GM19351 (cell line): Measurements from ENCODE around the gene MAD1L1.

Source experiments
- ATAC-seq: cut with Tn5 transposase; IDR thresholded peaks from one replicate; pipeline ENCODE4 v1.9.1; 2021; ENCODE audit warnings: mild to moderate bottlenecking, moderate library complexity; ENCODE audit not compliant: unreplicated experiment

MAD1L1 gene

GRCh38 chr7:2094454-2095045 is 138.2 kb downstream of the MAD1L1 start:
- no peak for ATAC-seq

- no peak for ATAC-seq
Observed at GRCh38 chr7:2093843-2094220, 138.9 kb downstream of the MAD1L1 start.

GRCh38 chr7:2093215-2093842 is 139.4 kb downstream of the MAD1L1 start:
- no peak for ATAC-seq

GRCh38 chr7:2092279-2092678 is 140.5 kb downstream of the MAD1L1 start:
- no peak for ATAC-seq

DNA sequence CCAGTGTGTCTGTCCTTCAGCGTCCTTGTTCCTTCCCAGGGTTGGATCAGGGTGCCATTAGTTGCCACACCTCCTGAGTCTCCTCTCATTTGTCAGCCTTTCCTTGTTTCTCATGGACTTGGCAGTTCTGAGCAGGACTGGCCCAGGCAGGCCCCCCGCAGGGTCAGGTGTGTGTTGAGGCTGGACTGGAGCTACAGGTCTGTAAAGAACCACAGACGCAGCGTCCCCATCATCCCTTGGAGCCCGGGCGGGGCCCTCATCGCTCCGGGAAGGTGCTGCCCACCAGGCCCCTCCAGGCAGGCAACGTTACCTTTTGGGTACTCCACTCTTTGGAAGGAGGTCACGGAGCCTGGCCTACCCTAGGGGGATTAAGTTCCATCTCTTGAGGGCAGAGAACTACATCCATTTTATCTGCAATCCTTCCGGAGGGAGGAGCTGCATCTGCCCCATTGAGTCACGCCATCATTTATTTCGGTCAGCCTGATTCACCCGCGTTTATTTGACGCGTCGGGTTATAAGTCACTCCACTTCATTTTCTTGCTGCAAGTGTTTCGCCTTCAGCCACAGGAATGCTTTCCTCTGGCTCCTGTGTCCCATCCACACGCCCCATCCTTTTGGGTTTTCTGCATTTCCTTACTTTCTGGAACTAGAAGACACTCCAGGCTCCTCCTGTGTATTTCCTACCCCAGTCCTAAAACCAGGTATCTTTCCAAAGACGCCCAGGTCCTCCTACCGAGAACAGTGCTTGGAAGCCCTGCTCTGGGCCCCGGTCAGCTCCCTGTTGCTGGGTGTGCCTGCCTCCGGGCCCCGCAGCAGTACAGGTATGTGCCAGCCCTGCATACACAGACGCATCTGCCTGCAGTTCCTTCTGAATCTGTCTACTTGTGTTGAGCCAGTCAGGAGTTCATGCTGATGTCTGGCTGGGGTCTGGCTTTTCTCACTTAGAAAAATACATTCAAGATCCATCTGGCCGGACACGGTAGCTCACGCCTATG is 141.9 kb downstream of the MAD1L1 start:
- ATAC-seq = no peak

DNA sequence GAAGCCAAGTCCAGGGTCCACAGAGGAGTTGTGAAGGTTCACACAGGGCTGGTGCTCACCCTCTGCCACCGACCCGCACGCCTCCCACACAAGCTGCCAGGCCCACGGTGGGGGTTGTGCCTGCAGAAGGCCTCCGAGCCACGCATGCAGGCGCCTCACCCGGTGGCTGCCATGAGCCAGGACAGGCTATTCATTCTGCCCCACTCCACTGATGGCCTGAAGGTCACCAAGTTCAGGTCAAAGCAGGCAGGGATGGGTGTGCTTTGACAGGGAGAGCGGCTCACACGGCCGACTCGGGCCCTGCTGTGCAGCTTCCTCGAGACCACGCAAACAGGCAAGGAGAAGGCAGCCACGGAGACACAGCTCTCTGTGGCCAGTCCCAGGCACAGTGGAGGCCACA is 143.9 kb downstream of the MAD1L1 start:
- ATAC-seq = no peak

GRCh38 chr7:2087744-2088143 is 145.0 kb downstream of the MAD1L1 start:
- ATAC-seq = no peak

DNA sequence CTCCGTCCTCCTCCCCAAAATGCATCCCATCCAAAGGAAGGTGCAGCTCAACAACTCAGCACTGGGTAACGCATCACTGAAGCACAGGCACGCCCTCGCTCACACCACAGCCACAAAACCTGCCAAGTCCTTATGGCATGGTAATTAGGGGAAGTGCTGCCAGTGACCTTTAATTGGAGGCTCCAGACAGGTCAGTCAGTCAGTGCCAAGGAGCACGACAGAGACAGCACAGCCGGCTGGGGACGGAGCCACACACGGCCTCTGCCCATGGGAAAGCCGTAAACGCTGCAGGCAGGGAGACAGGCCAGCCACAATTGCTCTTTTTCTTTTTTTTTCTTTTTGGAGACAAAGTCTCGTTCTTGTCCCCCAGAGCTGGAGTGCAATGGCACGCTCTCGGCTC is 146.5 kb downstream of the MAD1L1 start:
- ATAC-seq = no peak

GRCh38 chr7:2085804-2086203 is 146.9 kb downstream of the MAD1L1 start:
- no peak for ATAC-seq

DNA sequence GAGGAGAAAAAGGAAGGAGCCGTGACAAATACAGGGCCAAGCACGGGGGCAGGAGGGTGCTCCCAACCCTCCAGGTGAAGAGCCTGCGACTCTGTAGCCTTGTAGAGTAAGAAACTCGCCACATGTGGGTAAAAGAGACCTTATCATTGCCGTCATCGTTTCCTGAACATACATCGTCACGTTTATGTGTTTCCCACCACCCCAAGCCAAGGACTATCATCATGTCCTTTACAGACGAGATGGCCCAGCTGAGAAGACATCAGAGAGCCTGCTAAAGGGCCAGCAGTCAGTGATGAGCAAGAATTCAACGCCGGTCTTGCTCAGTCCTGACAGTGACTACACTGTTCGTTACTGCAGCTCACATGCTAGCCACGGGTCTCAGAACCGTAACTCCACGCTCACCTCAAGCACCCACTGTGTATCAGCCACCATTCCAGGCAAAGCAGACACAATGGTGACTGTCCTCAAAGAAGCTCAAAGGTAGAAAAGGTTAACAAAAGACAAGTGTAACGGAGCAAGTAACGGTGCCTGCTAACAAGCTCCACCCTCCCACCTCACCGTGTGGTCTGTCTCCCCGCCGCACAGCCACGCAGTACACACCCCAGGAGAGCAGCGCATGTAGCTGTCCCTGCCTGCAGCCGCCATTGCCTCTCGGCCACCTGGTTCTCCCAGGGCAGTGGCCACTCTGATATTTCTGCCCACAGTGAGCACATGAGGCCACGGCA is 147.8 kb downstream of the MAD1L1 start:
- no peak for ATAC-seq

- no peak for ATAC-seq
Observed at GRCh38 chr7:2084331-2084730, 148.4 kb downstream of the MAD1L1 start.

DNA sequence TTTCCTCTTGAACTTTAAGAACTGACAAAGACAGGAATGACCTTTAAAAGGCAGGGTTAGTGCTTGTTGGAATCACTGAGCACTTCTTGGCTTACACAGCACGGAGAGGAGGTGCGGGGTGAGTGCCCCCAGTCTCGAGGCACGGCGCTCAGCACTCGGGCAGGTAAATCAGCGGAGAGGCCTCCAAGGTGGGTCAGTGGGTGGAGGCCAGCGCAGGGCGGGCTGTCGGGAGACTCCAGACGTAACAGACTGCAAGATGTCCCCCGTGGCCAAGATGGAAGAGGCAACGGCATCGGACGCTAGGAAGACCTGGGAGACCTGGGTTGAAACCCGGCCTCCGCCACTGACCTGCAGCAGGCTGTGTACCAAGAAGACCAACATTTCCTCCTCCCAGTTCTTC is 149.4 kb downstream of the MAD1L1 start:
- ATAC-seq = no peak

DNA sequence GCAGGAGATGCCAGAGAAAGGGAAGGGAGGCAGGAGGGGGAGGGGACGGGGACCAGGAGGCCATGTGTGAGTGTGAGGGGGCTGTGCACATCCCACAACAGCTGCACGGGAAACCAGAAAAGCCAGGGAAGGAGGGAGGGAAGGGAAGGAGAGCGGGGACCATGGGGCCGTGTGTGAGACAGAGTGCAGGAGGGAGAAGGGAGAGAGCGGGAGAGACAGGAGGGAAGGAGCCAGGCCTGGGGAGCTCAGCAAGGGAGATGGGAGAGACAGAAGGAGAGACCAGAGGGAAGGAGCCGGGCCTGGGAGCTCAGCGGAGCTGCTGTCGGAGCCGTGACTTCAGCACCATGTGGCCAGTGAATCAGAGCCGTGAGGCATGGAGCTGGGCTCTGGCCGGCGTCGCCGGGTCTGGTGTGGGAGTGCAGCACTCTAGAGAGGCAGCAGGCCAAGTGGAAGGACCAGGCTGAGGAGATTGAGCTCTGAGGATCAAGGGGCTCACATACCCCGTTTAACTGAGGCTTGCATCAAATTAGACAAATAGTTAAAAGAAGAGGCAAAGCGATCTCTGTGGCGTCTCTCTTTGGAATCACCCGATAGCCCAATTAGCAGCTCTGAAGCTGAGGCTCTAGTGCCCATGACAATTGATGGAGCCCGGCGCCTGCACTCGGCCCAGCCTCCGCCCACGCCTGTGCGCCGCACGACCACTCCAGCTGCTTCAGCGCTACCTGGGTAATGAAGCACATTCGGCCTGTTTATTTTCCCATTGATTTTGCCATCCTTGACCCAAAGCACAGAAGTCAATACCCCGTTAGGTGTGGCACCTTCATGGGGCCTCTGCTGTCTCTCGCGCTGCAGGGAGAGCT is 150.4 kb downstream of the MAD1L1 start:
- no peak for ATAC-seq

DNA sequence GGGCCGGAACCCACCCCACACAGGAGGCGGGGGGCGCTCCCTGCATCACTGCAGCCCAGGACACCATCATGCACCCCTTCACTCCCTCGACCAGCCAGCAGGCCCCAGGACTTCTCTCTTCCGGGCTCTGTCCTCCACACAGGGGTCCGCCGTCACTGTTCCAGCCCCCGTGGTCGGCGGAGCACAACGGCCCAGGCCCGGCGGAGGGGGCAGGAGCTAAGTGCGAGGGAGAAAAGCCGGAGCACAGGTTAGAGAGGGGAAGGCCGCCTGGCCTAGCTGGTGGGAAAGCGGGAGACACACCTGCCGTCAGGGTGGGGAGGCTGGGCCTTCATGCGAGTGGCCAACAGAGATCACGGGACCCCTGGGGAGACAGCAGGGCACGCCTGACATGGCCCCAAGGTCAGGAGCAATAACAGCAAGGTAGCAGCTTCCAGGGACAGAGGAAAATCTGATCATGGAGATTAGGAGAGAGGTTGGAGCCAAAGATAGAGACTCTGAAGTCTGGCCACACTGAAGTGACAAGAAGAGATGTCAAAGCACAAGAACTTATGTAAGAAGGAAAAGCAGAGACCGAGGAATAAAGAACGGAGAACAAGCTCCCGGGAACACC is 151.1 kb downstream of the MAD1L1 start:
- ATAC-seq = no peak

DNA sequence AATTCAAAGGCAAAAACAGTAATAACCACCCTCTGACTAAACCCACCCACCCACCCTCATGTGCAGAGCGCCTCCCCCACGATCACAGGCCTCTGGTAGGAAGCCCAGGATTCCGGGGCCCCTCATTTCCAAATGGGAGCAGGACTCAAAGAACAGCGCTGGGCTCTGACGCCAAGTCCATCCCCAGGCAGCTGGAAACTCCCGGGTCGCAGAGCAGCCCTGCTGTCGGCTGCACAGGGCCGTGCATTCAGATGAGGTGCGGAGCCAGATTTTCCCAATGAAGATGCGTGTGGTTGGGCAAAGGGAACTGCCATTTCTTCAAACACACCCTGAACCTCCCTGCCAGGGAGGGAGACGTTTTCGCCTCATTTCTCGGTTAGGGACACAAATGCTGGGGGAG is 152.3 kb downstream of the MAD1L1 start:
- no peak for ATAC-seq

- ATAC-seq = no peak
Observed at GRCh38 chr7:2080060-2080387, 152.7 kb downstream of the MAD1L1 start.

DNA sequence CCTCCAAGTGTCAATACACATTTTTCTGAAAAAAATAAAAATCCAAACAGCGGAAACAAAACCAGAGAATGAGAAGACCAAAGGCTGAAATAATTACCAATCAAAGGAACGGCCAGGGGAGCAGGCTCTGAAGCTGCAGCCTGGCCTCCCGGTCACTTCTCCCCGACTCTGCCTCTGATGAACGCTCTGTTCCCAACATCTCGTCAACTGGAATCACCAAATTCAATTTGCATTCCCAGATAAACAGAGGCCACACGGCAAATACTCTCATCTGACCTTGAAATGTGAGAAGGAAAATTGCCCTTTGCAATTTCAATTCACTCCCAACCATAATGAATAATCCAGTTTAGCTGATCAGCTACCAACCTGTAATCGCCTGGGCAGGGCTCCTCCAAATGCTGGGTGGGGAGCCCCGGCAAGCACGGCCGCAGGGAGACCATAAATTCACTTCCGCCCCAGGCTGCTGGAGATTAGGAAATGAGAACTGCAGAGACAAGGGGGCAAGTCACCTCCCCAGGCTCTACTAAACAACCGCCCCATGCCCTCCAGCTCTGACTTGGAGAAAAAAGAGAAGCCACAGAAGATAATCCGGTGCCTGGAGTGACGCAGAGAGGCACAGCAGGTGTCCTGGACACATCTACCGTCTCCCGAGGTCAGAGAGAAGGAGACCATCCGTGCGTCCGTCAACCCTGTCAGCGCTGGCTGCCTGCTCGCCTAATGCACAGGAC is 153.2 kb downstream of the MAD1L1 start:
- ATAC-seq = no peak

- no peak for ATAC-seq
Observed at GRCh38 chr7:2078899-2079298, 153.8 kb downstream of the MAD1L1 start.

GRCh38 chr7:2076649-2077064 is 156.1 kb downstream of the MAD1L1 start:
- ATAC-seq = no peak
